GM21737 (cell line): ENCODE measurements around the gene FSTL4.

Experiments used
- ATAC-seq: cut with Tn5 transposase; IDR thresholded peaks from one replicate; pipeline ENCODE4 v1.9.1; 2021; ENCODE audit warnings: mild to moderate bottlenecking, moderate library complexity; ENCODE audit not compliant: unreplicated experiment

Gene FSTL4

GRCh38 chr5:133393776-133394476 is 218.4 kb downstream of the FSTL4 start:
- ATAC-seq: no peak

GRCh38 chr5:133392448-133392847 is 219.9 kb downstream of the FSTL4 start:
- ATAC-seq: no peak

- no peak for ATAC-seq
These were observed 220.8 kb downstream of the FSTL4 start for GRCh38 chr5:133391354-133392136.

- ATAC-seq: no peak
These were observed 221.7 kb downstream of the FSTL4 start for GRCh38 chr5:133390416-133391353.

GRCh38 chr5:133389066-133389590 is 223.2 kb downstream of the FSTL4 start:
- no peak for ATAC-seq

GRCh38 chr5:133387621-133388020 is 224.7 kb downstream of the FSTL4 start:
- ATAC-seq: no peak

GRCh38 chr5:133387091-133387490 is 225.2 kb downstream of the FSTL4 start:
- no peak for ATAC-seq

GRCh38 chr5:133386662-133387061 is 225.7 kb downstream of the FSTL4 start:
- ATAC-seq: no peak

GRCh38 chr5:133385346-133385745 is 227.0 kb downstream of the FSTL4 start:
- no peak for ATAC-seq

GRCh38 chr5:133384903-133385302 is 227.4 kb downstream of the FSTL4 start:
- ATAC-seq: no peak

GRCh38 chr5:133384120-133384855 is 228.1 kb downstream of the FSTL4 start:
- ATAC-seq: no peak

GRCh38 chr5:133383580-133383939 is 228.8 kb downstream of the FSTL4 start:
- ATAC-seq: no peak

GRCh38 chr5:133382661-133383579 is 229.4 kb downstream of the FSTL4 start:
- ATAC-seq: no peak

- ATAC-seq: no peak
These were observed 230.6 kb downstream of the FSTL4 start for GRCh38 chr5:133381571-133382365.

GRCh38 chr5:133381041-133381440 is 231.3 kb downstream of the FSTL4 start:
- ATAC-seq: no peak

- ATAC-seq: no peak
These were observed 234.6 kb downstream of the FSTL4 start for GRCh38 chr5:133377736-133378135.

GRCh38 chr5:133376986-133377385 is 235.4 kb downstream of the FSTL4 start:
- ATAC-seq: no peak

GRCh38 chr5:133373121-133373870 is 239.0 kb downstream of the FSTL4 start:
- ATAC-seq: no peak
